HG03571 (cell line): Measurements from ENCODE around the gene PDE11A.

Source experiments
- ATAC-seq: cut with Tn5 transposase; IDR thresholded peaks from one replicate; pipeline ENCODE4 v1.9.1; 2021; ENCODE audit not compliant: unreplicated experiment

Gene PDE11A

DNA sequence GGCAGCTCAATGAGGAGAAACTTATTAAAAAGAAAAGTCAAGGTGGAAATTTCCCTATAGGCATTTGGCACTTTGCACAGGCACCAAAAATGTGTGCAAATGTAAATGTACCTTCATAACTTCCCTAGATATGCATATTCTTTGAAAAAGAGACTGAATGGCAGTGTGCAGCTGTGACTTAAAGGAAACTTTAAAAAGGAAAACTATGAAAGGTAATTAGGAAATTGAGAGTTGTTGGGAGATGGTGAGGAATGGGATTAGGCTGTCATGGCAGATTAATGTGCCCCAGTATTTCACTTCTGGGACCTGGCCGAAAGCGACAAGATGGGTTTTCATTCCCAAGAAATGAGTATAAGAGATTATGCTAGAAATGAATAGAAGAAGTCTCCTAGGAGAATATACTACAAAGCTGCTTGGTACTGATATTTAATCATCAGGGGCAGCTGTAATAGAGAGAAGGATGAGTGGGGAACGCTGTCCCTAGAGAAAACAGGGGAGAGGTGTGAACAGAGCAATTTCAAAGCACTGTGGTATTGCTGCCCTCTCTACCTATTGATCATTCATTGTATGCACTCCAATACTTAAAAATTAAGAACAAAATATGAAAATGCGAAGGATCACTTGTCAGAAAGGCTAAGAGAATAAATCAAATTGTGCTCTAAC lies 366.9 kb downstream of the PDE11A start:
- ATAC-seq, result no peak

- ATAC-seq, result no peak
Observed at GRCh38 chr2:177703159-177703558, 369.4 kb downstream of the PDE11A start.

- no peak for ATAC-seq
Observed at GRCh38 chr2:177698281-177698680, 374.3 kb downstream of the PDE11A start.

DNA sequence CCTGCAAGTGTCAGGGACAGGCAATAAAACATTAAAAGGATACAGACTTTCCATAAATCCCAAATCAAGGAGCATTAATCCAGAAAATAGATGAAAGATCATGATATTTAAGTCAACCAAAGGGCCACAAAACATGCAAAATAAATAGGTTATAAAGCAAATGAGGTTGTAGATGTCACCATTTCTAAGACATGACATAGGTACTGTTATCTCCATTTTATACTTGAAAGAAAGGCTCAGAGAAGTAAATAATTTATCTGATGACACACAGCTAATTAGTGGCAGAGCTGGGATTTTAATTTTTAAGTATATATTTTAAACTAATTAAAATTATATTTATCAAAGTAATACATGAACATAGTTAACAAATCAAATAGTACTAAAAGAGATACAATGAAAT lies 378.2 kb downstream of the PDE11A start:
- no peak for ATAC-seq

DNA sequence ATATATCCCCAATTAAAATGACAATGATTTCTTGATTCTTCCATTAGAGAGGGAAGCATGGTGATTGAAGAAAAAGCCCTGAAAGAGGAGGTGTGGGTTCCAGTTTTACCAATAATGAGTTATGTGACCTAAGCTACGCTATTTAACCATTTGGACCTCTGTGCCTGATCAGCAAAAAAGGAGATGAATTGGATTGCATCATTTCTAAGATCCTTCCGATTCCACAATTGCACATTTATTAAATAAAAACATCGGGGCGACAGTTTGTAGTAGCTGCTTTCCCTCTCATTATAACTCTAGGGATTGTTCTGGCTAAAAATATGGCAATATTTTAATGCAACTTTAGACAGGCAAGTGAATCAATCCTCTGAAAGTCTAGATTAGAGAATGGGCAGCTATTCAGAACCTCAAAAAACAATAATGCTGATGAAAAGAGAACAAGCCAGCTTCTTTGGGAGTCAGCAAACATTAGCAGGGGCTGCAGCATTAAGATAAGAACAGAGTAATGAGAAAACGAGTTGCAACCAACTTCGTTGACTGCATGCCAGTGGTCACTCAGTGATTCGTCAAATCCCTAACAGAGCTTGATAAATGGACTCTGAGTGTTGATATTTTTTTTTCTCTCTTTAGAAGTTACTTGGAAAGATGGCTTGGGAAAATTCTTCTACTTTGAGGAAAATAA lies 378.8 kb downstream of the PDE11A start:
- no peak for ATAC-seq

GRCh38 chr2:177692783-177693269 lies 379.8 kb downstream of the PDE11A start:
- ATAC-seq, result no peak

DNA sequence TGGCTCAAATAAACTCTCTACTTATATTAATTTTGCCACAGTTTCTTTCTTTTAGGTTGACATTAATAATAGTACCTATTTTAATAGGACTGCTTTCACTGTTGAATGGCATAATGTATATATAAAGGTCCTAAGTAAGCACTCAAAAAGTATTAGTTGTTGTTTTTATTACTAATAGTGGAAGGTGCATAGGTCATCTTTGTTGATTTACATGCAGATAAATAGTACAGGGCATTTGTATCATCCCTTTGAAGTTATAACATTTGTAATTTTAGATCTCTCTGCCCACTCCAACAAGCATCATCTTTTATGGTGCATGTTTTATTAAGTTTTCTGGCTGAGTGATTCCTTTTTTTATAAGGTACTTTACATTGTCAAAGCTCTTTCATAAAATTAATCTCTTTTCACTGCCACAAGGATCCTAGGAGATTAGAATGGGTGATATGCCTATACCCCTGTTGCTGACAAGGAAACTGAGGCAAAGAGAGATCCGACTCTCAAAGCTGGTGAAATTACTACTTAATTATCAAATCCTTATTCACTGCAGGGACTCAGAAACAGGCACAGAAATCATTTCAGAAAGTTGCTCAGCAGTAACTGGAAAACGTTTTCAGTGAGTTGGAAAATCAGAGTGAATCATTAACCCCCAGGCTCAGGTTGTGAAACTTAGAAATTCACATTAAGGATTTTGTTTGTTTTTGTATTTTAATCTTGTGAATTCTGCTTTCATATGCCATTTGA lies 380.4 kb downstream of the PDE11A start:
- ATAC-seq, result no peak

DNA sequence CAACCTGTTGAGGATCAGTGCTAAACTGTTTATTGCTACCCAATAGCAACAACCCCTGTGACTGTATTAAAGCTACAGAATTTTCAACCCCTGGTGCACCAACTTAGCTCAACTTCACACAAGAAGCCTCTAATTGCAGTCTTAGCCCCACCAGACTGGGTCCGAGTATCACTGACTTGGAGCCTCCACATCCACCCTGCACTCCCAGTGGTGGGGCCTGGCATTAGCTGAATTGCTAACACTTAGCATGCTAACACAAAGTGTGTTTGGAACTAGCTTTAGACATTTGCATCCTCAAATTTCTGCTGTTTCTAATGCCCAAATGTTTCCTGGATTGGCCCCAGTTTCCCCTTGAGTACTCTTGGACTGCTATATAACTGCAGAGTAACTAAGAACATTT lies 381.4 kb downstream of the PDE11A start:
- ATAC-seq, result no peak

DNA sequence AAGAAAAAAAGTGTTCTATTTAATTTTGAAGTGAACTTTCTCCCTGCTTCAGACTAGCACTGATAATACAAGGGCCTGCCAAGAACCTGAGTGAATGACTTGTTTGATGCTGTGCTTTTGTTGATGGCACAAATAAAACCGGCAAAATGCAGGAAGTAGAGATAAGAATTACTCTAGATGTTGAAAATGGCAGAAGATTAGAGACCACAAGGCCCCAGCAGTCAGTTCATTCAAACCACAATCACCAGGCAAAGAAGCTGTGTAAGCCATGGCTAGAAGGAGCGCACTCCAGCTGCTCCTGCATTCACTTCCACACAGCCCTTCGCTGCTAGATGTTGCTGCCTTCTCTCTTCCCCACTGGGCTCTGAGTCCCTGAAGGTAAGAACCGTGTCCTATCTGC lies 383.0 kb downstream of the PDE11A start:
- ATAC-seq, result no peak

- ATAC-seq, result no peak
Observed at GRCh38 chr2:177688844-177689243, 383.7 kb downstream of the PDE11A start.

- no peak for ATAC-seq
Observed at GRCh38 chr2:177683661-177684069, 388.9 kb downstream of the PDE11A start.

GRCh38 chr2:177682836-177683660 lies 389.5 kb downstream of the PDE11A start:
- no peak for ATAC-seq

DNA sequence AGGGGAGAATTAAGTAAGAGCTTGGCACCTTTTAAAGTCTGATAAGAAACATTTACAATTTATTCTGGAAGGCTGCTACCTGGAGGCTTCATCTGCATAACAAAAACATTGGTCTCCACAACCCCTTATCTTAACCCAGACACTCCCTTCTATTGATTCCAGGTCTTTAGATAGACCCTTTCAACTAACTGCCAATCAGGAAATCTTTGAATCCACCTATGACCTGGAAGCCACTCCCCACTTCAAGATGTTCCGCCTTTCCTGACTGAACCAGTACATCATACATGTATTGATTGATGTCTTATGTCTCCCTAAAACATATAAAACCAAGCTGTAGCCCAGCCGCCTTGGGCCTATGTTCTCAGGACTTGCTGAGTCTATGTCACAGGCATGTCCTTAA lies 390.6 kb downstream of the PDE11A start:
- no peak for ATAC-seq

DNA sequence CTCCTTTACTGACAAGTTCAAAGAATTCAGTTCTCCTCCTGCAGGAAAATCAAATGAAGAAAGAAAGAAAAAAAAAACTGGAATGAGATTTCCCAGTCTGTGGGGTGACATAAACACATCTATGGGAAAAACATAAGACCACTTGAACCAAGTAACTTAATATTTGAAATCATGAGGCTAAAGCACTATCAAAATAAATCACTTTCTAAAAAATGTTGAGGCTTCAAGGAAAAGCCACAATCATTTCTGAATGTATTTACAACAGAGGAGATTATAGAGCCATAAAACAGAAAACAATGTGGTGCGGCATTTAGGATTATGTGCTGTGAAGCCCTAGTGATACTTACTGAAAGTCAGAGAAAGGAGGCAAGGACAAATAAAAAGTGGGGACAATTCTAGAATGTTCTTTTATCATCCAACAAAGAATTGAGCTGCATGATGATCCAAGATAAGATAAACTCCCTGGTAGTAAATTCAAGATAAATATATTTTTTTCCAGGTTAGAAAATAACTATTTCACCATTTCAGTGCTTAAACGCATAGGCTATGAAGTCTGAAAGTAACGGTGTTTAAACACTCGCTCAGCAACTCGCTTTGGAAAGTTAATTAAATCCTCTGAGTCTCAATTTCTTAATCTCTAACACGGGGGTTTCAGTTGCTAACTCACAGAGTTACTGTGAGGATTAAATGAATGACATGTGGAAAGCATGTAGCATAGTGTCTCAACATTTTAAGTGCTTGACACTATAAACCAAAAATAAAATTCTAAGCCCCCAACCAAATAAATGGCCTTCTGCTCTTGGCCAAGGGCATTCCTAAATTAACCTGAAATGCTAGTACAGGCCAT lies 391.5 kb downstream of the PDE11A start:
- ATAC-seq, result no peak

GRCh38 chr2:177679611-177680605 lies 392.7 kb downstream of the PDE11A start:
- ATAC-seq, result no peak

- no peak for ATAC-seq
Observed at GRCh38 chr2:177678939-177679338, 393.6 kb downstream of the PDE11A start.

DNA sequence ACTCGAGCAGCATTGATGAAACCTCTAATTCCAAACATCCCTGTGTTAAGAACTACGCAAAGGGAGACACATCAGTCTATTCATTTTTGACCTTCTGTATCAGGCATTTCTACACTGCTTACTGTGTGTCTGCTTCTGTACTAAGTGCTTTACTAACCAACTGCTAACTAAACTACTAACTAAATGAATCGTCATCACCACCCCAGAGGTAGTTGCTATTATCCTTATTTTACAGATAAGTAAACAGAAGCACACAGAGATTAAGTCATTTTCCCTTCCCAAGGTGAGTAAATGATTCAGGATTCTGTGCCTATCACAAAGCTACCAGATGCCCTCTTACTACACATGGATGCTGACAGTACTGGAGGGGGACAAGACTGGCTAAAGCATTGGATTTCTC lies 395.9 kb downstream of the PDE11A start:
- no peak for ATAC-seq

DNA sequence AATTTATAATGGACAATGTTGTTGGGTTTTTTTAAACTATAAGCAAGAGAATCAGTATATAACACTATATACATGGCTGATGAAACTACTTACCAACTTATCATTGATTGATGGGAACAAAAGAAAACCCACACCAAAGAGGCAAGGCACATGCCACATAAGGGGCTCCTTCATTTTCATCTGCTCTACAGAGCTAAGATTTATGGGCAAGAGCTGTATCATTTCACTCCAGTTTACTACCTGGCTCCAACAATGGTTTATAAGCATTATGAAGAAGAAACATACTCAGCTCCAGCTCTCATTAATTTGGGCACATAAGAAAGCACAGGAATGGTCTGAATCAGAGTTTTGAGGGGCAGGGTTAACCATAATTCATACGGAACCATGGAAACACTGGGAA lies 396.8 kb downstream of the PDE11A start:
- ATAC-seq, result no peak

DNA sequence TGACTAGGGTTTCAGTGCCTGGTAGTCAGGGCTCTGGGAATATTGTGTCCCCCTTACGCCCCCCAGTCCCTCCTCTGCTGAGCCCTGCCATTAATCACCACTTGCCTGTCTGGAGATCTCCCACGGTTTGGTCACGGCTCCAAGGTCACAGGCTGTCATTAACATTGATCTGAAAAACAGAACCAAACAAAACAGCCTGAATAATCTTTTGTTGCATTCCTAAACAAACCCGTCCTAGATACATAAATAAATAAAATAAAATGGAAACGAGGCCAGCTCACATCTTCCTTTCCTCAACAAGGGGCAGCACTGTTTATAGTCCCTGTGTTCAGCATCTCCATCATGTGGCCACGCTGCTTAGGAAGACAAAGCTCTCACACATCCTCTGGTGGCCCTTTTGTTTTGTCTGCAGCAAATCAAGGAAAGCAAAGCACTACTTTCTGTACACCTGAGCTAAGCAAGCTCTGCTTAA lies 397.2 kb downstream of the PDE11A start:
- no peak for ATAC-seq
